ENCODE measurements around the gene STING1.
"Not testable (repeated sequence)": the region's sequence is repeated elsewhere in the genome, so short reads cannot be mapped to it uniquely, and the experiment has no call there.

The STING1 gene

DNA sequence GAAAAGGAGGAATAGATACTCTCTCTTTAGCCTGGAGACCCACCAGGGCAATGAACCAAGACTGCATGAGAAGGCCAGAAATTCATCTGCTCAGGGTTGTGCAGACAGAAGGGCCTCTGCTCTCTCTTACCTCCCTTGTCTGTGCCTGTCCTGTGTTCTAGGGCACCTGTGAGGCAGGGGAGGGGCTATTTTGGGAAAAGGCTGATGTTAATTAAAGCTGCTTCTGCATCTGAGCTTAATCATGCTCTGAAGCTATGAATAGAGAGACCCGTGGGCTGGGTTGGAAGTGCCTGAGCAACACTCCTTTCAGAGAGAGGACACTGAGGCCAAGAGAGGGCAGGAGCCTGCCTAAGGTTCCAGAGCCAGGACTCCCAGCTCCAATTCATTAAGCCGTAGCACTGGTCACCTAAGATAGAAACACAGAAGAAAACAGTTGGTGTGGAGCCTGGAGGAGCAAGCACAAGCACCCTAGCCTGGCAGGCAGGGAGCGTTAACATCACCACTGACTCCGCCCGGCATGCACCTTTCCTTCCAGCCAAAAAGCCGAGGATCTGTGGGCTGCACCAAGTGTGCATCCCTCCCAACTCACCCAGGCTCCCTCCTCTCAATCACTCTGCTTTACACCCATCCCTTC is 31.4 kb upstream of the STING1 start:
- TF ChIP-seq GATA1 (IDR thresholded peaks at IDR 0.05; ENCODE audit: low read depth, low read length), result no peak
- DNase-seq, result no peak

DNA sequence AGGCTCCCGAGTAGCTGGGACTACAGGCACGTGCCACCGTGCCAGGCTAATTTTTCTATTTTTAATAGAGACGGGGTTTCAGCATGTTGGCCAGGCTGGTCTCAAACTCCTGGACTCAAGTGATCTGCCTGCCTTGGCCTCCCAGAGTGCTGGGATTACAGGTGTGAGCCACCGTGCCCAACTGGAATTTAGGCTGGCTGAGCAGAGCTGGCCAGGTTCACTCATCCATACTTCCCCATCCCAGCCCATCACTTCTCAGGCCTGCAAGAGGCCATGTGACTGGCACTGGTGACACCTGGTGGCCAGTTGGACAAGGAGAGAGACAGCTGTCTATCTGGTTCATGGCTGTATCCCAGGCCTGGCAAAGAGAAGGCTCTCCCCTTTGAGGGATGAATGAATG is 30.9 kb upstream of the STING1 start:
- DNase-seq, result peak; percentile 67 to 81

DNA sequence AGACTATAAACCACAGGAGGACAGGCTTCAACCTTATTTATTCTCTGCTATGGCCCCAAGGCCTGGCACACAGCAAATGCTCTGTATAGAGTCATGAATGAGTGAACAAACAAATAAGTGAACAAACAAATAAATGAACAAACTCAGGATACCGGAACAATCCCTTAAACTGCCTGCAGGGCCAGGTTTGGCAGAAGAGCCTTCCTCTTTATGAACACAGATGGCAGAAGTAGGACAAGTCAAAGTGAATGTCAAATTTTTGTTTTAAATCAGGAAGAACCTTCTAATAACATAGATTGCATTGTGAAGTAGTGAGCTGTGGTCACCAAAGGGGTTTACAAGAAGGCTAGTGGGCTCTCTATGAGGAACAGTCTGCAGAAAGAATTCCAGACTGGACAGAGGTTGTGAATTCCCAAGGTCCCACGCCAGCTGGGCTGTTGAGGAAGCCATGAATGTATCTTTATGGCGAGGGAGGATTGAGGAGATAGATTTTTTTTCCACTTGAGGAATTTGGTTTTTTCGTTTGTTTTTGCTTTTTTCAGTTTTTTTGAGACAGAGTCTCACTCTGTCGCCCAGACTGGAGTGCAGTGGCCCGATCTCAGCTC is 30.3 kb upstream of the STING1 start:
- no peak for DNase-seq
- TF ChIP-seq GATA1 (IDR thresholded peaks at IDR 0.05; ENCODE audit: low read depth, low read length), result no peak
- TF ChIP-seq POLR2A (IDR thresholded peaks at IDR 0.05; ENCODE audit: low read length), result no peak

DNA sequence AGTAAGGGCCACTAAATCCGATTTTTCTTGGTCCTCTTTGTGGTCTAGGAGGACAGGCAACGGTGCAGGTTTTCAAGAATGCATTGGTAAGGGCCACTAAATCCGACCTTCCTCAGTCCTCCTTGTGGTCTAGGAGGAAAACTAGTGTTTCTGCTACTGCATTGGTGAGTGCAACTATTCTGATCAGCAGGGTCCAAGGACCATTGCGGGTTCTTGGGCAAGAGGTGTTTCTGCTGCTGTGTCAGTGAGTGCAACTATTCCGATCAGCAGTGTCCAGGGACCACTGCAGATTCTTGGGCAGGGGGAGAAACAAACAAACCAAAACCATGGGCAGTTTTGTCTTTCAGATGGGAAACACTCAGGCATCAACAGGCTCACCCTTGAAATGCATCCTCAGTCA is 22.2 kb upstream of the STING1 start:
- not testable (repeated sequence) for DNase-seq

DNA sequence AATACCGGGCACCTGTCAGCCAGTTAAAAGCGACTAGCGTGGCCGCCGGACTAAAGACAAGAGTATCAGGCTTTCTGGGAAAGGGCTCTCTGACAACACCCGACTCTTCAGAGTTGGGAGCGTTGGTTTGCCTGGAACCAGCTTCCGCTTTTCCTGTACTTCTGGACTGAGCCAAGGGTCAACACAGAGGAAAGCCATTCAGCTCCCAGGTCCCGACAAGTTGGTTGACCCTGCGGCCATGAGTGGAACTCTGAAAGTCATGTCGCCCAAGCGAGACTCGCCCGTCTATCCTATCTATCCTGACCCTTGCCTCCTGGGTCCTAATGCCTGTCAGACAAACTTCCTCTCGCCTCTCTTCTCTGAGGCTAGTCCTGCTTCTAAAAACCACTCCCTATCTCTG is 21.3 kb upstream of the STING1 start:
- DNase-seq, result not testable (repeated sequence)

DNA sequence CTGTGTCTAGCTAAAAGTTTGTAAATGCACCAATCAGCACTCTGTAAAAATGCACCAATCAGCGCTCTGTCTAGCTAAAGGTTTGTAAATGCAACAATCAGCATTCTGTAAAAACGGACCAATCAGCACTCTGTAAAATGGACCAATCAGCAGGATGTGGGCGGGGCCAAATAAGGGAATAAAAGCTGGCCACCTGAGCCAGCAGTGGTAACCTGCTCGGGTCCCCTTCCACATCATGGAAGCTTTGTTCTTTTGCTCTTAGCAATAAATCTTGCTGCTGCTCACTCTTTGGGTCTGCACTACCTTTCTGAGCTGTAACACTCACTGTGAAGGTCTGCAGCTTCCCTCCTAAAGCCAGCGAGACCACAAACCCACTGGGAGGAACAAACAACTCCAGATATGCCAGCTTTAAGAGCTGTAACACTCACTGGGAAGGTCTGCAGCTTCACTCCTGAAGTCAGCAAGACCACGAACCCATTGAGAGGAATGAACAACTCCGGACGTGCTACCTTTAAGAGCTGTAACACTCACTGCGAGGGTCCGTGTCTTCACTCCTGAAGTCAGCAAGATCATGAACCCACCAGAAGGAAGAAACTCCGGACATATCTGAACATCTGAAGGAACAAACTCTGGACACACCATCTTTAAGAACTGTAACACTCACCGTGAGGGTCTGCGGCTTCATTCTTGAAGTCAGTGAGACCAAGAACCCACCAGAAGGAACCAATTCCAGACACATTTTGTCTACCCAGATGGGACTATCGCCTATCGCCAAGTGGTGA is 20.7 kb upstream of the STING1 start:
- DNase-seq, result peak in 1 of 2 experiments; percentile 9

DNA sequence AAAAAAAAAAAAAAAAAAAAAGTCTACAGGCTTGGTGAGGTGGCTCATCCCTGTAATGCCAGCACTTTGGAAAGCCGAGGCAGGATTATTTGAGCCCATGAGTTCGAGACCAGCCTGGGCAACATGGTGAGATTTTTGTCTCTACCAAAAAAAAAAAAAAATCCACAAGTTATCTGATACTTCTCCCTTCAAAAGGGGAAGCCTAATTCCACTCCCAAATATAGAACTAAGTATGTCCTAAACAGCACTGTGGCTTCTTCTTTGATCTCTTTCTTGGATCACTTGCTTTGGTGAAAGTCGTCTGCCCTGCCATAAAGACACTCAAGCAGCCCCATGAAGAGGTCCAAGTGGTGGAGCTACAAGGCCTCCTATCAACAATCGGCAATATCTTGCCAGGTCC is 18.8 kb upstream of the STING1 start:
- TF ChIP-seq POLR2A (IDR thresholded peaks at IDR 0.05; ENCODE audit: low read length), result no peak
- no peak for TF ChIP-seq GATA1 (IDR thresholded peaks at IDR 0.05; ENCODE audit: low read depth, low read length)
- DNase-seq, result no peak

DNA sequence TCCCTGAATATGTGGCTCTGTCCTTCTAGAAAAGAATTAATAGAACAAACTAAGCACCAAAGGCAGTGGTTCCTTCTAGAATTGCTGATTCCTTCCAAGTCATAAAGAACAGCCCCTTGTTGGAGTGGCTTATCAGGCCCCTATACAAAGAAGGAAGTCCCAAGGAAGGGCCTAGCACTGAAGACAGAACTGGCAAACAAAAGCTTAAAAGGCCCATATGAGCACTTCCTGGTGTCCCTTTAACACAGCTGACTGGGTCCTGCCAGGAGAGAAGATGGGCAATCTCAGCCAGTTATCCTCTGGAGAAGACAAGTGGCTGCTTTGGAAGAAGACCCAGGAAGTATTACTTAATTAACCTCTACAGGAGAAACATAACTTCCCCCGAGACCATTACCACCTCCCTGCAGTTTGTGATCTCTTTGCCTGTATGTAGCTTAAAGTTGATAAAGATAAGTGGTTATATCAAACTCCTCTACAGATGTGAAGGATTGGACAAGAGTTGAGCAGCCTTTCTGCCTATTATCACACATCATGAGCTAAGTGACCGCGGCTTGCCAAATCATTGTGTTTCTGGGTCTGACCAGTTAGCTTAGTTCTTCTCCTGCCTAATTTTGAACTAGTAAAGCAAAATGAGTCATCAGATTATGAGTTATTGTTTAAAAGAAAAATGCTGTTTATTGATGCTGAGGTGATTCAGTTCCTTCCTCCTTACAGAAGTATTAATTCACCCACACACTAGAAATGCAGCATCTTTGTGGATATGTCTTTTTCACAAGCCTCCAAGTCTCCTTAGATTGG is 13.3 kb upstream of the STING1 start:
- no peak for DNase-seq
- no peak for TF ChIP-seq GATA1 (IDR thresholded peaks at IDR 0.05; ENCODE audit: low read depth, low read length)
- TF ChIP-seq POLR2A (IDR thresholded peaks at IDR 0.05; ENCODE audit: low read length), result no peak

DNA sequence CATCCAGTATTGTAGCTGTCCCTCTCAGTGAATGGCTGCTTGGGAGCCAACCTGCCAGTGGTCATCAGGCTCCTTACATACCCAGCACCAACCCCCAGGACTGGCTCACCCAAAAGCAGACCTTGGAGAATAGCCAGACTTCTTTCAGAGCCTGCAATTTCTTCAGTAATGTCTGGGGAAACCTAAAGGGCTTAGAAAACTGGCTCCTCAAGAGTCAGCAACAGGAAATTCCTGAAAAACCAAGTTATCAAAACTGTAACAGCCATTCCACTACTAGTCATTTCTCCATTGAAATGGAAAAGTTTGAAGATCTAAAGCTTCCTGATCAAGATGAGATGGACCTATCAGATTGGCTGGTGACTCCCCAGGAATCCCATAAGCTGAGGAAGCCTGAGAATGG is 12.3 kb upstream of the STING1 start:
- TF ChIP-seq GATA1 (IDR thresholded peaks at IDR 0.05; ENCODE audit: low read depth, low read length) (no peak), POLR2A (IDR thresholded peaks at IDR 0.05; ENCODE audit: low read length) (no peak)
- no peak for DNase-seq

DNA sequence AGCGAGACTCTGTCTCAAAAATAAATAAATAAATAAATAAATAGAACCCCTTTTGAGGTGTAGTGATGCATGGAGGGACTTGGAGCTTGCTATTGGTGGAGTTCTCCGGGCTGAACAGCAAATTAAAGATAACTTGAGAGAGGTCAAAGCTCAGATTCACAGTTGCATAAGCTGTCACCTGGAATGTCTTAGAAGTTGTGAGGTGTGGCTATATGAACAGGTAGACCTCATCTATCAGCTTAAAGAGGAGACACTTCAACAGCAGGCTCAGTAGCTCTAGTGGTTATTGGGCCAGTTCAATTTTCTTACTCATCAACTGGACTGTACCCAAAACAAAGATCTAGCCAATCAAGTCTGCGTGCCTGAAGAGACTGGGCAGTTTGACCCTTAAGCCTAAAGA is 11.7 kb upstream of the STING1 start:
- TF ChIP-seq GATA1 (IDR thresholded peaks at IDR 0.05; ENCODE audit: low read depth, low read length) (no peak), POLR2A (IDR thresholded peaks at IDR 0.05; ENCODE audit: low read length) (no peak)
- no peak for DNase-seq

DNA sequence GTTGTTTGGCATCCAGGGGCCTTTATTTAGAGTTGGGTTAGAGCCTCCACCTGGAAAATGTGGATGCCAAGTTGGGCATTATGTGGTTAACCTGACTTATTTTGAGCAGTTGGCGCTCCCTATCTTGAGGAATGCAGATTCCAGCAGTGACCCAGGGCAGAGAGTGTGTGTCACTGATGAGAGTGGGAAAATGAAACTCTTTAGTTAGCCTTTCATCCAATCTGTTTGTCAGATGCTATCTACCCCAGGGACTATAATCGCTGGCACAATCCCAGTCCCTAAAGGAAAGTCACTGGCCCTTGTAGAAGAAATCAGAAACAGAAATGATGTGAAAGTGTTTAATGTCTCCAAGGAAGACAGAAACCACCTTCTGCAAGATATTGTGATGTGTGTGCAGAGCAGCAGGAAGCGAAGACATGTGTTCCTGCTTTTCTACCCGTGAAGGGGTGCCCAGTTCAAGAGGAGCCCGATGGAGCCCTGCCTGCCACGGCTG is 10.2 kb upstream of the STING1 start:
- no peak for DNase-seq
- TF ChIP-seq POLR2A (IDR thresholded peaks at IDR 0.05; ENCODE audit: low read length), result no peak
- TF ChIP-seq GATA1 (IDR thresholded peaks at IDR 0.05; ENCODE audit: low read depth, low read length), result no peak

DNA sequence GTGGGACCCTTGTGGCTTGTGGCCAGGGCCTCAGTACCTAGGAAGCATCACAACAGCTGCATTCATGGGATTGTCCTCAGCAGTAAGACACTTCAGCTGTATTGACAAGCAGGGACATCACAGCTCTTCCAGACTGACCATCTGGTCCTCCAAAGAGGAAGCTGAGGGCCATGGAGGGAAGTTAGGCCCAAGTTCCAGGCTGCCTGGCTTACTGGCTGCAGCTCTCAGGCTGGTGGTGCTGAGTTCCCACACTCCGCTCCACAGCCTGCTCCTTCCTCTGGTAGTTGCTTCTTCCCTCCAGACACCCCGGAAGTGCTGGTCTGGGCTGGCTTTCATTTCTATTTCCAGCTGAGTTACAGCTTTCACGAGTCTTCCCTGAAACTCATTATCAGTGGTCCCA is 5.7 kb upstream of the STING1 start:
- TF ChIP-seq GATA1 (IDR thresholded peaks at IDR 0.05; ENCODE audit: low read depth, low read length) (no peak), POLR2A (IDR thresholded peaks at IDR 0.05; ENCODE audit: low read length) (no peak)
- DNase-seq, result no peak

DNA sequence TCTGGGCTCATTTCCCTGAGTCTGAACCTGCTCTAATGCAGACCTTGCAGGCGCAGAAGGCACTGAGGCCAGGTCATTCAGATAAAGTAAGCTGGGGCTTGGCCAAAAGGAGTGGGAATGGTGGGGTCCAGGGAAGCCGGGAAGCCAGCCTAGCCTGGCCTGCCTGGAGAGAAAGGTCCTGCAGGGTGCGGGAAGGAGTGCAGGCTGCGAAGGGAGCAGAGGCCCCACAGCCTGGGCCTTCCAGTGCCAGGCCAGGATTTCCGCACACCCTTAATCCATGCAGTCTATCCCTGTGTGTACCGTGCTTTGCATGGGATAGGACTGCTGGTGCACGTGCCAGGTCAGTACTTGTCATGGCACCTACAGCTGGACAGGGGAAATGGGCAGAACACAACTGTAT is 3.6 kb upstream of the STING1 start:
- TF ChIP-seq GATA1 (IDR thresholded peaks at IDR 0.05; ENCODE audit: low read depth, low read length) (no peak), POLR2A (IDR thresholded peaks at IDR 0.05; ENCODE audit: low read length) (no peak)
- DNase-seq, result no peak

DNA sequence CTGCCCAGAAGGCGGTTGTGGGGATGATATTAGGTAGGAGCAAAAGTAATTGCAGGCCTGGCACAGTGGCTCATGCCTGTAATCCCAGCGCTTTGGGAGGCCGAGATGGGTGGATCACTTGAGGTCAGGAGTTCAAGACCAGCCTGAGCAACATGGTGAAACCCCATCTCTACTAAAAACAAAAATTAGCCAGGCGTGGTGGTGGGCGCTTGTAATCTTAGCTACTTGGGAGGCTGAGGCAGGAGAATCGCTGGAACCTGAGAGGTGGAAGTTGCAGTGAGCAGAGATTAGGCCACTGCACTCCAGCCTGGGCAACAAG is 291 bp upstream of the STING1 start:
- not testable (repeated sequence) for DNase-seq

DNA sequence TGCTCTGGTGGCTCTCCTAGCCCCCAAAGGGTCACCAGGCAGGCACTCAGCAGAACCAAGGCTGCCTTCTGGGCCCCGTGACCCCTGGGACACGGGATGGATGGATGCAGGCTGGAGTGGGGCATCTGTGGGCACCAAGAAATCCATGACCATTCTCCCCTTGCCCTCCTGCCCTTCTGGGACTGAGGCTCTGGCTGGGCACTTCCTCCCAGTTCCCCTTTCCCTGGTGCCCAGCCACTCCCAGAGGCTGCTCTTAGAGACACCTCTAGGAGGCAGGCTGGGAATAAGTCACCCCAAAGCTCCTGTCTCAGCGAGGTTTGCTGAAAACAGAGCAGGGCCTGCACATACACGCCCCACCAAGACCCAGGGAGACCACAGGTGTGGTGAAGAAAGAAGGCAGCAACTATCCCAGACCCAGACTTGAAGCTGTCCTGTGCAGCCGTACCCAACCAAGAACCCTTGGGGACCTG is 943 bp downstream of the STING1 start:
- DNase-seq, result peak in 1 of 2 experiments; percentile 58
- TF ChIP-seq GATA1 (IDR thresholded peaks at IDR 0.05; ENCODE audit: low read depth, low read length) (no peak), POLR2A (IDR thresholded peaks at IDR 0.05; ENCODE audit: low read length) (no peak)

Measured in erythroblast (primary cell).